Measurements from ENCODE around the gene PHF2.

PHF2 gene

DNA sequence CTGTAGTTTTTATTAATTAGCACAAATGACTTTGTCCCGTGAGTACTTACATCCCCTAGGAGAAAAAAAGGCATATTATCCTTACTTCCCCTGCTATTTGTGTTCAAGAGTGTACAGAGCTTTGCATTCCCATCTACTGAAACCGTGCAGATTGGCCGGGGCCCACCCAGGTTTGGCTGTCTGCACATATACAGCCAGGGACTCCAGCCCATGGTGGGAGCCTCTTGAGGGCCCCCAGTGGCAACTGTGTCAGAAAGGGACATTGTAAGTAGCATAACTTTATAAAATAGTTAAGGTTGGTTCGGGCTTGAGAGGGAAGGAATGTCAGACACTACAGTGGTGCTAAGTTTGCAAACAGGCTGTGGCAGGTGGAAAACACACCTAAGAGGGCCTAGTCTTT is 24.7 kb downstream of the PHF2 start:
- no peak for DNase-seq (ENCODE audit: low spot score)

DNA sequence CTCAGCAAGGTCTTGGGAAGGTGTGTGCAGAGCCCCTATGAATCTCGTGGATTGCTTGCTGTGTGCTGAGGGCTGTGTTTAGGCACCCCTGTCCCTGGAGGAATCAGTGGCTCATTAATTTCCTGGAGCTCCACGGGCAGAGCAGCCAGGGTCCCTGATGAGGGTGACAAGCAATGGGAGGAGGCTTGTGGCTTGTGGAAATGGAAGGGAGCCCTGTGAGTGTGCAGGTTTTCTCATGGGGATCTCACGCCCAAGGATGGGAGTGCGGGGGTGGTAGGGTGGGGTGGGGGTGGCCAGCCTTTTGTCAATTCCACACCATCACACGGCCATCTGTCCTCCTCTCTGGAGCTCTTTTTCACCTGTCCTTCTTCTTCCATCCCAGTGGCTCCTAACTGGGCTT is 25.3 kb downstream of the PHF2 start:
- no peak for DNase-seq (ENCODE audit: low spot score)

DNA sequence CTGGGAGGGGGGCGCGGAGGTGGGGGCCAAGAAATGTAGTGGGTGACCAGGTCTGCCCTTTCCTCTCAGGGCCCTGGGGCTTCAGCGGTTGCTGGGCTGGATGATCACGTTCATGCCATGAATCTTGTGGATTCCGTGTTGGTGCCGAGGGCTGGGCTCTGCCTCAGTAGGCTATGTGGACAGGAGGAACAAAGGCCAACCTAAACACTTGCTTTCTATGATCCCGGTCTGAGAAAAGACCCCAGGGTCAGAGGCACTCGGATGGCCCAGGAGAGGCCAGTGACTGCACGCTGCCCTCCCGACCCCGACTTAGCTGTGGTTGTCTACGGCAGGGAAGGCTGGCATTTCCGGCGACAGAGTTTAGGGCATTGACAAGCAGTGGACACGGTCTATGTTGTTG is 26.6 kb downstream of the PHF2 start:
- no peak for DNase-seq (ENCODE audit: low spot score)

DNA sequence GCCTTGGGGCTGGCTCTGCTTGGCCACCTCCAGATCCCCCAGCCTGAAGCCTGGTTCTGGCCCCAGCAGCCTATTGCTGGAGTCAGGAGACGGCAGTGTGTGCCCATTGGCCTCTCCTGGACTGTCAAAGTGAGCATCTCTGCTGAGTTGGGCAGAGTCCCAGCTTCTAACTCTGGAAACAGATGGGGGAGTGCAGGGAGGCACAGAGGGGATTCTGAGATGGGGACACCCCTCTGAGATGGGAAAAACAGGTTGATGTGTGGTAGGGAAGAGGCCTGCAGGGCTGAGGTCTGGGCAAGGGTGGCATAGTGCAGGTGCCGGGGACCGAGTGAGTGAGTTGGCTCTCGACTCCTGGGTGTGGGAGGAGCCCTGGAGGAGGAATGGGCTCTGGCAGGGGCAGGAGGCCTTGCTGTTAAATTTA is 27.5 kb downstream of the PHF2 start:
- no peak for DNase-seq (ENCODE audit: low spot score)

DNA sequence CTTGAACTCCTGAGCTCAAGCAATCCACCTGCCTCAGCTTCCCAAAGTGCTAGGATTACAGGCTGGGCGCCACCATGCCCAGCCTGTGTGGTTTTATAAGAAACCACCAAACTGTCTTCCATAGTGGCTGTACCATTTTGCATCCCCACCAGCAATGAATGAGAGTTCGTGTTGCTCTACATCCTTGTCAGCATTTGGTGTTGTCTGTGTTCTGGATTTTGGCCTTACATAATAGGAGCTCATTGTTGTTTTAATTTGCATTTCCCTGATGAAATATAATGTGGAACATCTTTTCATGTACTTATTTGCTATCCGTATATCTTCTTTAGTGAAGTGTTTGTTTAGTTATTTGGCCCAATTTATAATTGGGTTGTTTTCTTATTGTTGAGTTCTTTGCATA is 29.8 kb downstream of the PHF2 start:
- no peak for DNase-seq (ENCODE audit: low spot score)

DNA sequence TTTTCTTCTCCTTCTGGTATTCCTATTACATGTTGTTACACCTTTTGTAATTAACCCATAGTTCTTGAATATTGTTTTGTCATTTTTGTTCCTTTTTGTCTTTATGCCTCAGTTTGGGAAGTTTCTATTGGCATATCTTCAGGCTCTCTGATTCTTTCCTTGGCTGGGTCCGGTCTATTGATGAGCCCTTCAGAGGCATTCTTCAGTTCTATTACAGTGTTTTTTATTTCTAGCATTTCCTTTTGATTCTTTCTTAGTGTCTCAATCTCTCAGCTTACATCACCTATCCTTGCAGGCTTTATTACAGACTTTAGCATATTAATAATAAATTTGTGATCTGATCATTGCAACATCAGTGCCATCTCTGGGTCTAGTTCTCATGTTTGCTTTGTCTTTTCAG is 33.8 kb downstream of the PHF2 start:
- DNase-seq (ENCODE audit: low spot score): no peak

DNA sequence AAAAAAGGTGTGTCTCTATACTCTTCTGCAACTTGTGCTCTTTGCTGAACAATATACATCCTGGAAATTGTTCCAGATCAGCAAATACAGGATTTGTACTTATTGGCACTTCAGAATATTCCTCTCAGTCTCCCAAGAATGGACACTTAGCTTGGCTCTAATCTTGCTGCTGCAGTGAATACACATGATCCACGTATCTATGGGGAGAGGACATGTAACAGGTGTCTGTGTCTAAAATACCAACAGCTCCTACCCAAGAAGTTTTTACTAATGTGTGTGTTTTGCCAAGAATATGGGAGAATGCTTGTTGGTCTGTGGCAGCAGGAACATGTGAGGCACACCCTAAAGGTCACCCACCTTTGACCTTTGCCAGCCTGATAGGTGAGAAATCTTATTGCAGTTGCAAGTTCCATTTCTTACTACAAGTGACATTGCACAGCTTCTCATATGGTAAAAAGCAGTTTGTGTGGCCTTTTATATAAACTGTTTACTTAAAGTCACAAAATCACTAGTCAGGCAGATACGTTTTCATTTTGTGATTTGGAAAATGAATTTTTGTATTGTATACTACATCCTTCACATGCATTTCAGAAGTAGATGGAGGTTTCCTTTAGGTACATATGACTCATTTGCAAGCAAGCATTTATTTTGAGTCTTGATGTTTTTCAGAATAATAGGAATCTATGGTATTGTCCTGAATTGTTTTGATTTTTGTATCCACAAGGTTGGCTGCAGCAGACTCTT is 35.8 kb downstream of the PHF2 start:
- no peak for DNase-seq (ENCODE audit: low spot score)

DNA sequence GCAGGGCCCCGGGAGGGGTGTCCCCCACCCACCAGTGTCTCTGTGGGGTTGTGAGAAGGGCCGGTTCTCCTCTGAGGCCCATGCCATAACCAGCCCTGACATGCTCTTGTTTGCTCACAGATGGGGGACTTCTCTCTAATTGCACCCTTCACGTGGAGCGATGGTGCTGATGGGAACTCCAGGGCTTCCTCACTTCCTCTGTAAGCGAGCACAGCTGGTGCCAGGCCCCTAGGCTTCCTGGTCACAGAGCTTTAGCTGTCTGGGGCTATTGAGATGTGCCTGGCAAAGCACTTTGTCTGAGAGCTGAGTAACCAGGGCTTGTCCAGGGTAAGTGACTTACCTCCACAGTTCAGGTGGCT is 36.4 kb downstream of the PHF2 start:
- DNase-seq (ENCODE audit: low spot score): no peak

DNA sequence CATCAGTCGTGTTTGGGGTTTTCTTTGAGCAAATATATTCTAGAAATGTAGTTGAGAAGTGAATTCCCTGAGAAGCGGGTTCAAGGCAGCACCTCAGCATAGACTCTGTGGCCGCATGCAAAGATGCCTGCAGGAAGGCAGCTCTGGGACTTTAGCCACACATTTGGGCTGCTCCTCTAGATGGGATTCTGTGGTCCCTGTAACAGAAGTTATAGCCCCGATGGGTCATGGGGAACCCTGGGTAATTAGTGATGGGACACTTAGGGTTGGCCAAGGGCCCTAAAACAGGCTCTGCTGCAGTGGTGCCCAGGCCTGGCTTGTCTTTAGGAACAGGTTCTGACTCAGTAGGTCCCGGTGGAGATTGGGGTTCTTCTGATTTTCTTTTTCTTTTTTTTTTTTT is 36.8 kb downstream of the PHF2 start:
- no peak for DNase-seq (ENCODE audit: low spot score)

DNA sequence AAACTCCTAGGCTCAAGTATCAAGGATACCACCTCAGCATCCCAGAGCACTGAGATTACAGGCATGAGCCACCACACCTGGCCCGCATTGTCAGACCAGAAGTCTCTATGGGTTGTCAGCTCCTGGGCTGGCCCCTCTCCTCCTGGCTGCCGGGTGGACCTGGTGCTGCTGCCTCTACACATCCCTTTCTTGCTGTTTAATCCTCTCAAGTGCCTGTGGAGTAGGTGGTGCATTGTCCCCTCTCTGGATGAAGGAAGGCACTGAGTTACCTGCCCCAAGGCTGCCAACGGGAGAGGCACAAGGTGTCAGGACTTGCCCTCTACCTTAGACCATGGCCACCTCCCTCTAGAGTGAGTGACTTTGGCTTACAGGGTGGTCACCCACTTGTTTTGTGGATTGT is 37.4 kb downstream of the PHF2 start:
- DNase-seq (ENCODE audit: low spot score): no peak

DNA sequence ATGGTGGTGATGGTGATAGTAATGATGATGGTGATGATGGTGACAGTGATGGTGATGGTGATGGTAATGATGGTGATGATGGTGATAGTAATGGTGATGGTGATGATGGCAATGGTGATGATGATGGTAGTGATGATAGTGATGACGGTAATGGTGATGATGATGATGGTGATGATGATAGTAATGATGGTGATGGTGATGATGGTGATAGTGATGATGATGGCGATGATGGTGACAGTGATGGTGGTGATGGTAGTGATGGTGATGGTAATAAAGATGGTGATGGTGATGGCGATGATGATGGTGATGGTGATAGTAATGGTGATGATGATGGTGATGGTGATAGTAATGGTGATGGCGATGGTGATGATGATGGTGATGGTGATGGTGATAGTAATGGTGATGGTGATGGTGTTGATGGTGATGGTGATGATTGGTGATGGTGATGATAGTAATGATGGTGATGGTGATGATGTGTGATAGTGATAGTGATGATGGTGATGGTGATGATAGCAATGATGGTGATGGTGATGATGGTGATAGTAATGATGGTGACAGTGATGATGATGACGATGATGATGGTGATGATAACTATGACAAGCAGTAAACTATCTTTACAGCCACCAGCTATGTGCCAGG is 38.6 kb downstream of the PHF2 start:
- no peak for DNase-seq (ENCODE audit: low spot score)

DNA sequence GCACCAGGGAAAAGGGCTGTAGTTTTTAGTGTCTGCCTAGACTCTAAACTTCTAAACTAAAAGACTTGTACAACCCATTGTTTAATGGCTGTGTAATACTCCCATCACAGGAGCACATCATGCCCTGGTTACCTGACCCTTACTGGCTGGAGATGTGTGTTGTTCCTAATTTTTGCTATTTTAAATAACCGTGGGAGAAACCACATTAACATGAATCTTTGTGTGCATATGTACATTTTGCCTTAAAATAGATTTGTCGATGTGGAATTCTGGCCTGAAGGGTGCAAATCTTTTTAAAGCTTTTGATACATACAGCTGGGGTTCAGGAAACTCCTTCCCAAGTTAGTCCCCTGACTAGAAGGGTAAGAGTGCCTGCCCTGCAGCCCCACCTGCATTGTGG is 39.7 kb downstream of the PHF2 start:
- DNase-seq (ENCODE audit: low spot score): no peak

DNA sequence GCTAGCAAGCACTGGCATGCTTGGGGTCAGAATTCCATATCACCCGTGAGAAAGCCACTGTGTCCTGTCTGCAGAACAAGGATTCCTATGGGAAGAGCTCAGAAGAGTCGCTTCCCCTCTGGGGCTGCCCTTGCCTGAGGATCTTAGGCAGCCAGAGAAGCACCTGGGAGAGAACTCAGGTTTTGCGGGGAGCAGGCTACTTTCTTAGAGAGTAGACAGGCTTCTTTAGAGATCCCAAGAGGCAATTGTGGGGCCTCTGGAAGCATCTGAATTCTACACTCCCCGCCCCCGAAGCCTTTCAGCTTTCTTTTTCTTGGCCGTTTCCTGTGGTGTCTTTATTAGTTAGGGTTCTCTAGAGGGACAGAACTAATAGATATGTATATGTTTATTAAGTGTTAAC is 40.9 kb downstream of the PHF2 start:
- no peak for DNase-seq (ENCODE audit: low spot score)

DNA sequence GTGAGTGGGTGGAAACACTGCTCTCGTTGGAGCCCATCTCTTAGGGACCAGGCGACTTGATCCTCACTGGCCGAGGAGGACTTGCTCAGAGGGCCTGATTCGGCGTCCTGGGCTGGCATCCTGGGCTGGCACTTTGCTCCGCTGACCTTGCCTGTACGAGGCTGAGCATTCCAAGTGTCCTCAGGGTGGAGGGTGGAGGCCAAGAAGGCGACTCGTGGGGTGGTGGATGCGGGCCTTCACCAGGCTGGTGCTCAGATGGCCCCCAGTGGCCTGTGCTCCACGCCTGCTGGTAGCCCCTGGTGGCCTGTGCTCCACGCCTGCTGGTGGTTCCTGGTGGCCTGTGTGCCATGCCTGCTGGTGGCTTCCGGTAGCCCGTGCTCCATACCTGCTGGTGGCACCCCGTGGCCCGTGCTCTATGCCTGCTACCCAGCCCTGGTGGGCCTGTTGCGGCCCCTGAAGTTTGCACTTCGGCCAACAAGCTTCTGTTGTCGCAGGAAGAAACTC is 42.9 kb downstream of the PHF2 start:
- DNase-seq (ENCODE audit: low spot score): no peak

DNA sequence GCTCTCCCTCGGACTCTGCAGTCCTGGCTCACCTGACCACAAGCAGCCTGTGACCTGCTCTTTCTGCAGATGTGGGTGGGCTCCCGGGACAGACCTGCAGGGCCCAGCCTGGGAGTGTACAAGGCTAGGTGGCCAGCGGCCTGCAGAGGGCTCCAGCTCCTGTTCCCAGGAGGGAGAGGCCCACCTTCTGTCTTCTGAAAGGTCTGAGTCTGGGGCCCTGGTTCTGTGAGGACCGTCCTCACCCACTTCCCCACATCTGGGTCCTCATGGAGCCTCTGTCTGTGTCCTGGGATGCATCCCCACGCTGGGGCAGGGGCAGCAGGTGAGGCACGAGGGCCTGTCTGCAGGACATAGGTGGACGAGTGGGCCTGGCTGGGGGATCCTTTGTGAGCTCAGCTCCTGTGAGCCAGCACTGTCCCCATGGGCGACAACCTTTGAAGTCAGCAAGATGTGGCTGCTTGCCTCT is 43.7 kb downstream of the PHF2 start:
- DNase-seq (ENCODE audit: low spot score): no peak

DNA sequence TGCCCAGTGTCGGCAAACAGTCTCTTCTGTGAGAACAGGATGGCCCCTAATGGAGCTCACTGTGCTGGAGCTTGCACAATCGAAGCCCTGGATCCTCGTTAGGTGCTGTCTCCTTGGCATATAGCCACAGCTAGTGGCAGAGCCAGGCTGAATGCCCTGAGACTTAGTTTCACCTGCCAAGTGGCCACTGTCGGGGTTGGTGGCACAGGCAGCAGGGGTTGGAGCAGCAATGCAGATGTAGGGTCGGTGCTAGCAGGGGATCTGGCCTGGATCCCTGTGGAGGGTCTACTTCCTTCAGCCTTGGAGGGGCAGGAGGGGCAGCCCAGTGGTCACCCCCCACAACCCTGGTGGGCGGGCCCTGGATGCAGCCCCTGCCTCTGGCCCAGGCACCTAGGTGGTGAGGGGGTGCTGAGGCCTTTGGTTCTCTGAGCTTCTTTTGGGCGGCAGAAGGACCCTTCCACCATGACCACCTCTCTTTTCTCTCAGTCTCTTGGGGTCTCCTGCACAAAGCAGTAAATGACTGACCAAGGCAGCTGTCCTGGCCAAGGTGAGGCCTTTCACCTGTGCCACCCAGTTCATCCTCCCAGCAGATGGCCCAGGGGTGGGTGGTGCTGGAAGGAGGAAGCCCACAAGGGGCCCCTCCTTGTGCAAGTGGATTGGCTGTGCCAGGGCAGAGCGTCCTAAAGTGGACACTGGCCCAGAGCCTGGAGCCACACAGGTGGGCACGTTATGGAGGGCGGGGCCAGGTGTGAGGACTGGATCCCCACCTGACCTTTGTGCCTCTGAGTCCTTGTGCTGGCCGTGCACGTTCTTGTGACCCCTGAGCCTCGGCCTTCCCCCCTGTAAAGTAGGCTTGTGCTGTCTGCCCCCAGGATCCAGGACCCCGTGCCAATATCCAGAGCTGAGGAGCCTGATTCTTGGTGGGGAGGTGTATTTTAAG is 44.8 kb downstream of the PHF2 start:
- DNase-seq (ENCODE audit: low spot score): no peak

DNA sequence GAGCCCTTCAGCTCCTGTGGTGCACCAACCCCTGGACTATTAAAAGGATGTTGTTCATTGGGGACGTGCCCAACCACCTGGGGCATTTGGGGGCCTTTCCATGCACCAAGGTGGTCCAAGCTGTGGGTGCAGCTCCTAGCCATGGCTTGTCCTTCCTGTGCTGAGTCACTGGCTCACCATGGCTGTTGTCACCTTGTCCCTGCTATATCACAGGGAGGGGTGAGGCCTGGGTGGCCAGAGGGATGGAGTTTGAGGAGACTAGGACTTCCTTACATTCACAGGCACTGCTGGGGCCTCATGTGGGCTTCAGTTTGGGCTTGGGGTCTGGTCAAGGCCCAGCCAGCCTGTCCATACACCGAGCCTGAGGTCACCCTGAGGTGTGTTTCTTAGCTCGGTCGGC is 45.5 kb downstream of the PHF2 start:
- DNase-seq (ENCODE audit: low spot score): no peak

DNA sequence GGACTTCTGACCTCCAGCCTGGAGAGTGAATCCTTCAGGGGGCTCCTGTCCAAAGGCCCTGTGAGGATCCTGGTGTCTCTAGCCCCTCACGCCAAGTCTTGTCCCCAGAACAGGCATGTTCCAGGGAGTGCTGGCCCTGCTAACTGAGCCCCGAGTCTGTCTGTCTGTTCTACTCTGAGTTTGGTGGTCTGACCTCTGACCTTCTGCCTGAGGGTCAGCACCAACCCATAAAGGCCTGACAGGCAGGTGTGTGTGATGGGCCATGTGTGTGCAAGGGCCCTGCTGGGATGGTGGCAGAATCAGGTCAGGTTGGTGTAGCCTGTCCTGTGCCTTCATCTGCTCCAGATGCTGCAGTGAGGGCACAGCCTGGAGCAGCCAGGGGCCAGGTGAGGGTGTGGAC is 46.3 kb downstream of the PHF2 start:
- no peak for DNase-seq (ENCODE audit: low spot score)

DNA sequence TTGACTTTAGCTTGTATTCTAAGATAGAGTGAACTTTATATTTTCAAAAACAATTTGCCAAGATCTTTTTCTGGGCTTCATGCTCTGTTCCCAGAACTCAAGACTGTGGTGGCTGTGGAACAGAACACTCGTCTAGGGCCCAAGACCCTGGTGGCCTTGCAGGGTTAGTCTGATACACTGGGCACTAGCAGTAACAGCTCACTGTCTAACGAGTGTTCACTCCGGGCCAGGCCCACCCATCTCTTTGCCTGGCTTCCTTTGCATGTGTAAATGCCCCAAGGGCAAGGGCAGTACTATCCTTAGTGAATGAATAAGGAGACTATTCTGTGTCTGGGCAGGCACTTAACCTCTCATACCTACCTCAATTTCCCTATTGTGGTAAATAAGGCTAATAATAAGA is 47.4 kb downstream of the PHF2 start:
- DNase-seq (ENCODE audit: low spot score): no peak

DNA sequence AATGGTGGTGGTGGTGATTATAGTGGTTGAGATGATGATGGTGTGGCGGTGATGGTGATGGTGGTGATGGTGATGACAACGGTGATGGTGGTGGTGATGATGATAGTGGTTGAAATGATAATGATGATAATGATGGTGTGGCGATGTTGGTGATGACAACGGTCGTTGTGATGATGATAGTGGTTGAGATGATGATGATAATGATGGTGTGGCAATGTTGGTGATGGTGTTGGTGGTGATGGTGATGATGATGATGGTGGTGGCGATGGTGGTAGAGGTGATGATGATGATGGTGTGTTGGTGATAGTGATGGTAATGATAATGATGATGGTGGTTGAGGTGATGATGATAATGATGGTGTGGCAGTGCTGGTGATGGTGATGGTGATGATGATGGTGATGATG is 48.0 kb downstream of the PHF2 start:
- DNase-seq (ENCODE audit: low spot score): no peak

DNA sequence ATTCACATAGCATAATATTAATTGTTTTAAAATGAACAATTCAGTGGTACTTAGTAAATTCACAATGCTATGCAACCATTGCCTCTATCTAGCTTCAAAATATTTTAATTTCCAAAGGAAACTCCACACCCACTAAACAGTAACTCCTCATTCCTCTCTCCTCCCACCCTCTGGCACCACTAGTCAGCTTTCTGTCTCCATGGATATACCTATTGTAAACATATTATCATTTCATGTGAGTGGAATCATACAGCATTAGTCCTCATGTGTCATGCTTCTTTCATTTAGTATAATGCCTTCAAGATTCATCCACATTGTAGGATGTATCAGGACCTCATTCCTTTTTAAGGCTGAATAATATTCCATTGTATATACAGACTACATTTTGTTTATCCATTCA is 48.6 kb downstream of the PHF2 start:
- DNase-seq (ENCODE audit: low spot score): peak; percentile 44

DNA sequence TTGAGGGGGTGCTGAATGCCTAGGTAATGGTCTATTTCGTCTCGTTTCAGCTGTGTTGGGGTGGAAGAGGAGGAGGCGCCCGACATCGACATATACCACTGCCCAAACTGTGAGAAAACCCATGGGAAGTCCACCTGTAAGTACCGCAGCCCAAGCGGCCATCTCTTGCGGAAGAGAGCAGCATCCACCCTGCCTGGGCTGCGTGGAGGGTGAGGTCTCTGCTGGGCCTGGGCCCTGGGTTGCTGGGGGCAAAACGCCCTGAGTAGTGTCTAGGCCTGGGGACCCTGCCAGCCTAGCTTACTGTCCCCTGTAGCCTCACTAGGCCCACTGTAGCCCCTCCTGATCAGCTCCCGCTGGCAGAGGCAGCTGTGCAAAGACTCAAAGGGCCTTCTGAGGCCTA is 53.5 kb downstream of the PHF2 start:
- no peak for DNase-seq (ENCODE audit: low spot score)
